Natural killer cell (primary cell): Measurements from ENCODE around the gene SCG3. TPM values are rescaled to one million over a fixed set of nuclear protein-coding genes. Genes with fewer than 3 reads are reported as not detected.
A peak's percentile ranks its signal among the peaks of the same experiment; 100 is the strongest.

ENCODE experiments used
- ATAC-seq, 3 donors: fragments of 150-1000 bp in 2 of 3; fragments of 200-7000 bp in 1 of 3; cut with Tn5 transposase; 1 replicate in 1 of 3; 2 replicates in 2 of 3; pipeline ENCODE4 v1.10.0; 2021; ENCODE audit warnings: mild to moderate bottlenecking in 2 of 3, moderate library complexity in 2 of 3
- DNase-seq, 2 donors: peaks; one replicate each; pipeline versions ENCODE4 v3.0.0 to v3.0.0-alpha.2; 2013 to 2021; ENCODE audit warnings: mixed read lengths in 1 of 2
- H3K27ac ChIP-seq: one replicate; pipeline ENCODE4 v1.5.1; 2013; ENCODE audit warnings: mild to moderate bottlenecking, low read length
- H3K27me3 ChIP-seq: one replicate; pipeline ENCODE4 v1.6.1; 2013; ENCODE audit warnings: low read length; ENCODE audit not compliant: control insufficient read depth, insufficient read depth
- H3K36me3 ChIP-seq: one replicate; pipeline ENCODE4 v1.6.1; 2013; ENCODE audit warnings: low read length; ENCODE audit not compliant: control insufficient read depth, insufficient read depth
- H3K4me1 ChIP-seq: one replicate; pipeline ENCODE4 v1.6.1; 2013; ENCODE audit warnings: low read length; ENCODE audit not compliant: control insufficient read depth, insufficient read depth
- H3K4me3 ChIP-seq: one replicate; pipeline ENCODE4 v1.5.1; 2013; ENCODE audit warnings: low read length
- H3K9me3 ChIP-seq: one replicate; pipeline ENCODE4 v1.6.1; 2013; ENCODE audit warnings: low read length; ENCODE audit not compliant: control insufficient read depth, insufficient read depth
- H3K27ac Mint-ChIP-seq, 2 donors: one replicate each; pipeline ENCODE4 v1.8.0; 2022; ENCODE audit warnings: mild to moderate bottlenecking in 2 of 2, mixed read lengths in 2 of 2, moderate library complexity in 1 of 2
- H3K27me3 Mint-ChIP-seq, 2 donors: one replicate each; pipeline ENCODE4 v1.8.0; 2022; ENCODE audit warnings: low read depth in 2 of 2, mixed read lengths in 2 of 2
- H3K36me3 Mint-ChIP-seq: one replicate; pipeline ENCODE4 v1.8.0; 2022; ENCODE audit warnings: mixed read lengths
- H3K4me1 Mint-ChIP-seq, 2 donors: one replicate each; pipeline ENCODE4 v1.8.0; 2022; ENCODE audit warnings: mixed read lengths in 2 of 2
- H3K4me3 Mint-ChIP-seq: one replicate; pipeline ENCODE4 v1.8.0; 2022; ENCODE audit warnings: mild to moderate bottlenecking, moderate library complexity, mixed read lengths
- H3K9me3 Mint-ChIP-seq, 2 donors: one replicate each; pipeline ENCODE4 v1.8.0; 2022; ENCODE audit warnings: mixed read lengths in 2 of 2
- WGBS: methylation state at CpG from one replicate; pipeline ENCODE4 v1.1.7; 2013; ENCODE audit warnings: missing lambda C conversion rate; ENCODE audit not compliant: insufficient coverage; 5-methylcytosine and 5-hydroxymethylcytosine counted together
- intact Hi-C: fragments of 100-400 bp; cut with micrococcal nuclease; formaldehyde crosslinking; loops from one replicate; pipeline ENCODE4 v1.14.2; 2022
- total RNA-seq, 4 donors: library from RNA; stranded (reverse); fragments of 120-200 nt in 1 of 4; gene quantifications; one replicate each; pipeline versions ENCODE4 v1.2.3 to v1.2.4, GENCODE V29; 2013 to 2022
- TF ChIP-seq, protein P1 (sequence below): fragments of 200-600 bp; IDR thresholded peaks from one replicate; pipeline ENCODE4 v1.8.0; 2022; ENCODE audit warnings: antibody characterized with exemption

The SCG3 gene
- total RNA-seq, result not detected
- not detected for total RNA-seq (2013)

GRCh38 chr15:51681303-51681963 lies at the start of gene SCG3:
SCG3 (plus strand) TSS chr15:51681503; CDS start chr15:51681756, 253 bp downstream.
- Histone ChIP-seq H3K36me3 (no peaks in the 10 kb centered on the region), H3K4me3 (no peak within 1 kb of the TSS), H3K9me3 (no peaks in the 10 kb centered on the region), H3K27ac (no peak within 1 kb of the TSS), H3K4me1 (peaks cover 6% of the 10 kb centered on the region), H3K27me3 (peaks cover 13% of the 10 kb centered on the region)
- WGBS, result 8% methylated on average over 38 of the region's 38 CpGs
- peak; percentile 50 to 72 for DNase-seq
- Mint-ChIP-seq H3K9me3 (no peaks in the 10 kb centered on the region), H3K4me1 (peaks cover 0 to 8% of the 10 kb centered on the region in 2 donors), H3K4me3 (no peak within 1 kb of the TSS), H3K27me3 (peaks cover 39 to 60% of the 10 kb centered on the region in 2 donors), H3K27ac (no peak within 1 kb of the TSS), H3K36me3 (no peaks in the 10 kb centered on the region)
- TF ChIP-seq, protein P1, sequence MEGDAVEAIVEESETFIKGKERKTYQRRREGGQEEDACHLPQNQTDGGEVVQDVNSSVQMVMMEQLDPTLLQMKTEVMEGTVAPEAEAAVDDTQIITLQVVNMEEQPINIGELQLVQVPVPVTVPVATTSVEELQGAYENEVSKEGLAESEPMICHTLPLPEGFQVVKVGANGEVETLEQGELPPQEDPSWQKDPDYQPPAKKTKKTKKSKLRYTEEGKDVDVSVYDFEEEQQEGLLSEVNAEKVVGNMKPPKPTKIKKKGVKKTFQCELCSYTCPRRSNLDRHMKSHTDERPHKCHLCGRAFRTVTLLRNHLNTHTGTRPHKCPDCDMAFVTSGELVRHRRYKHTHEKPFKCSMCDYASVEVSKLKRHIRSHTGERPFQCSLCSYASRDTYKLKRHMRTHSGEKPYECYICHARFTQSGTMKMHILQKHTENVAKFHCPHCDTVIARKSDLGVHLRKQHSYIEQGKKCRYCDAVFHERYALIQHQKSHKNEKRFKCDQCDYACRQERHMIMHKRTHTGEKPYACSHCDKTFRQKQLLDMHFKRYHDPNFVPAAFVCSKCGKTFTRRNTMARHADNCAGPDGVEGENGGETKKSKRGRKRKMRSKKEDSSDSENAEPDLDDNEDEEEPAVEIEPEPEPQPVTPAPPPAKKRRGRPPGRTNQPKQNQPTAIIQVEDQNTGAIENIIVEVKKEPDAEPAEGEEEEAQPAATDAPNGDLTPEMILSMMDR, result no peak
- intact Hi-C loops, result no loop called here
- peak; percentile 66 to 88 (median 87) for ATAC-seq

GRCh38 chr15:51634591-51635198 lies 46.6 kb upstream of the SCG3 start:
- intact Hi-C loops, result no loop called here
- Mint-ChIP-seq H3K27ac (no peak overlapping the region), H3K27me3 (peaks cover 6 to 7% of the 10 kb centered on the region in 2 donors), H3K4me3 (no peak overlapping the region), H3K4me1 (peaks cover 6% of the 10 kb centered on the region in 2 donors), H3K36me3 (no peaks in the 10 kb centered on the region), H3K9me3 (no peaks in the 10 kb centered on the region)
- H3K27ac ChIP-seq, result no peak overlapping the region
- DNase-seq (no peak), ATAC-seq (no peak)
- H3K4me3 ChIP-seq, result no peak overlapping the region
- TF ChIP-seq, protein P1, result no peak
- H3K36me3 ChIP-seq, result no peaks in the 10 kb centered on the region
- no peaks in the 10 kb centered on the region for H3K9me3 ChIP-seq
- H3K27me3 ChIP-seq, result no peaks in the 10 kb centered on the region
- 40% methylated on average over 2 of the region's 3 CpGs for WGBS
- no peaks in the 10 kb centered on the region for H3K4me1 ChIP-seq

GRCh38 chr15:51641490-51642130 lies 39.7 kb upstream of the SCG3 start:
- ATAC-seq (no peak), DNase-seq (no peak)
- Mint-ChIP-seq H3K9me3 (no peaks in the 10 kb centered on the region), H3K27me3 (peaks cover 0 to 14% of the 10 kb centered on the region in 2 donors), H3K27ac (no peak overlapping the region), H3K36me3 (no peaks in the 10 kb centered on the region), H3K4me3 (no peak overlapping the region), H3K4me1 (no peaks in the 10 kb centered on the region)
- Histone ChIP-seq H3K36me3 (no peaks in the 10 kb centered on the region), H3K9me3 (no peaks in the 10 kb centered on the region), H3K4me1 (no peaks in the 10 kb centered on the region), H3K27me3 (no peaks in the 10 kb centered on the region), H3K27ac (no peak overlapping the region), H3K4me3 (no peak overlapping the region)
- intact Hi-C loops, result no loop called here
- TF ChIP-seq, protein P1, result no peak
- 97% methylated on average over 3 of the region's 4 CpGs for WGBS
